ENCODE measurements around the gene SNED1. TPM values are rescaled to one million over a fixed set of nuclear protein-coding genes. Genes with fewer than 3 reads are reported as not detected.

SNED1 gene
- total RNA-seq, 2 experiments from 2014 or later, result 2.8 to 13.6 TPM

DNA sequence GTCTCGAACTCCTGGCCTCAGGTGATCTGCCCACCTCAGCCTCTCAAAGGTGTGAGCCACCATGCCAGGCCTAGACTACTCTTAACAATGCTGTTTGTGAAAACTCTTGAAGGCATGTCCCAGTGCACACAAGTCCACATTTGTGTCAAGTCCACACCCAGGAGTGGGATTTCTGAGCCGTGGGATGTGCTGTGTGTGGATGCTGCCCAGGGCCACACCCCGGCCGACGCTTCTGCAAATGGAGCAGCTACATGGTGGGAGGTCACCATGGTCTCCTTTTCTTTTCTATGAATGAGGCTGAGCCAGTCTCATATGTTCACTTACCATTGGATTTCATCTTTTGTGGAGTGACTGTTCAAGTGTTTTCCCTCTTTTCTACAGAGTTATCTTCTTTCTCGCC lies 15.8 kb downstream of the SNED1 start:
- no peak for DNase-seq (ENCODE audit: low spot score)
- Histone ChIP-seq H3K4me3 (ENCODE audit: low read depth, low read length, poor library complexity, severe bottlenecking) (no peak overlapping the region), H3K4me2 (ENCODE audit: low read length) (no peak overlapping the region), H4K20me1 (ENCODE audit: insufficient read depth, low read length) (no peaks in the 10 kb centered on the region), H3K9me2 (ENCODE audit: insufficient read depth, low read length) (no peaks in the 10 kb centered on the region), H2AFZ (ENCODE audit: low read length) (no peak overlapping the region), H3K9me3 (ENCODE audit: low read length) (no peaks in the 10 kb centered on the region), H3K27ac (ENCODE audit: low read depth, low read length, poor library complexity, severe bottlenecking) (no peak overlapping the region), H3K36me3 (ENCODE audit: insufficient read depth, low read length) (no peaks in the 10 kb centered on the region), H3K4me1 (ENCODE audit: insufficient read depth, low read length, poor library complexity, severe bottlenecking) (no peaks in the 10 kb centered on the region), H3K79me2 (ENCODE audit: insufficient read depth, low read depth, low read length) (no peaks in the 10 kb centered on the region)
- POLR2A ChIA-PET, result no interaction called here
- TF ChIP-seq EZH2phosphoT487 (IDR thresholded peaks at IDR 0.05; ENCODE audit: borderline replicate concordance, low read depth, low read length), result no peak
- TF ChIP-seq CTCF (conservative IDR thresholded peaks at IDR 0.05; ENCODE audit: low read length), result no peak
- CTCF ChIA-PET (ENCODE audit: unreplicated experiment), result no interaction called here
- no TSS peak for BruUV-seq (replicated peaks)
- intact Hi-C loops (cut with micrococcal nuclease; ENCODE audit: unreplicated experiment), result no loop called here

- TF ChIP-seq EZH2phosphoT487 (IDR thresholded peaks at IDR 0.05; ENCODE audit: borderline replicate concordance, low read depth, low read length) (no peak), CTCF (conservative IDR thresholded peaks at IDR 0.05; ENCODE audit: low read length) (no peak)
- H3K36me3 ChIP-seq (ENCODE audit: insufficient read depth, low read length), result no peaks in the 10 kb centered on the region
- no TSS peak for BruUV-seq (replicated peaks)
- no peak overlapping the region for H3K4me3 ChIP-seq (ENCODE audit: low read depth, low read length, poor library complexity, severe bottlenecking)
- H3K27ac ChIP-seq (ENCODE audit: low read depth, low read length, poor library complexity, severe bottlenecking), result no peak overlapping the region
- no peaks in the 10 kb centered on the region for H3K9me3 ChIP-seq (ENCODE audit: low read length)
- H3K9me2 ChIP-seq (ENCODE audit: insufficient read depth, low read length), result no peaks in the 10 kb centered on the region
- ChIA-PET POLR2A (no interaction called here), CTCF (ENCODE audit: unreplicated experiment) (no interaction called here)
- no peaks in the 10 kb centered on the region for H3K79me2 ChIP-seq (ENCODE audit: insufficient read depth, low read depth, low read length)
- no peaks in the 10 kb centered on the region for H3K4me1 ChIP-seq (ENCODE audit: insufficient read depth, low read length, poor library complexity, severe bottlenecking)
- no peaks in the 10 kb centered on the region for H4K20me1 ChIP-seq (ENCODE audit: insufficient read depth, low read length)
- no peak overlapping the region for H3K4me2 ChIP-seq (ENCODE audit: low read length)
- H2AFZ ChIP-seq (ENCODE audit: low read length), result no peak overlapping the region
- no peak for DNase-seq (ENCODE audit: low spot score)
- intact Hi-C loops (cut with micrococcal nuclease; ENCODE audit: unreplicated experiment), result no loop called here
Observed at GRCh38 chr2:241014764-241015163, 16.3 kb downstream of the SNED1 start.

DNA sequence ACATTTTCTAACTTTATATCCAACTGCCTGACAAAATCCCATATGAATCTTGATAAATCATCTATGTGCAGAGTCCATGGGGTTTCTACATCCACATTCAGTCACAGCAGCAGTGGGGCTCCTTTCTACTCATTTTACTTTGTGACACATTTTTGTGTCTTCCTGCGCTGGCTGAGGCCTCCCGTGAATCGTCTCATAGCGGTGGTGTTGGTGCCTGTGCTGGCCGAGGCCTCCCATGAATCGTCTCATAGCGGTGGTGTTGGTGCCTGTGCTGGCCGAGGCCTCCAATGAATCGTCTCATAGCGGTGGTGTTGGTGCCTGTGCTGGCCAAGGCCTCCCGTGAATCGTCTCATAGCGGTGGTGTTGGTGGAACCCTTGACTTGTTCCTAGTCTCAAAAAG lies 17.0 kb downstream of the SNED1 start:
- ChIA-PET POLR2A (no interaction called here), CTCF (ENCODE audit: unreplicated experiment) (no interaction called here)
- H3K79me2 ChIP-seq (ENCODE audit: insufficient read depth, low read depth, low read length), result no peaks in the 10 kb centered on the region
- H3K36me3 ChIP-seq (ENCODE audit: insufficient read depth, low read length), result no peaks in the 10 kb centered on the region
- intact Hi-C loops (cut with micrococcal nuclease; ENCODE audit: unreplicated experiment), result no loop called here
- H3K9me3 ChIP-seq (ENCODE audit: low read length), result no peaks in the 10 kb centered on the region
- no peak for DNase-seq (ENCODE audit: low spot score)
- H2AFZ ChIP-seq (ENCODE audit: low read length), result no peak overlapping the region
- H3K4me2 ChIP-seq (ENCODE audit: low read length), result no peak overlapping the region
- H3K27ac ChIP-seq (ENCODE audit: low read depth, low read length, poor library complexity, severe bottlenecking), result no peak overlapping the region
- TF ChIP-seq CTCF (conservative IDR thresholded peaks at IDR 0.05; ENCODE audit: low read length) (no peak), EZH2phosphoT487 (IDR thresholded peaks at IDR 0.05; ENCODE audit: borderline replicate concordance, low read depth, low read length) (no peak)
- H4K20me1 ChIP-seq (ENCODE audit: insufficient read depth, low read length), result no peaks in the 10 kb centered on the region
- no peaks in the 10 kb centered on the region for H3K9me2 ChIP-seq (ENCODE audit: insufficient read depth, low read length)
- H3K4me1 ChIP-seq (ENCODE audit: insufficient read depth, low read length, poor library complexity, severe bottlenecking), result no peaks in the 10 kb centered on the region
- H3K4me3 ChIP-seq (ENCODE audit: low read depth, low read length, poor library complexity, severe bottlenecking), result no peak overlapping the region
- BruUV-seq (replicated peaks), result no TSS peak

Measured in OCI-LY7 (cell line).